Stimulated activated naive CD4-positive, alpha-beta T cell treated with Interleukin-2 at 50 U/mL for 16 hours (primary cell): Measurements from ENCODE around the gene OPCML.

Source experiments
- DNase-seq: peaks from one replicate; lab custom pipeline; 2025; lab: John Stamatoyannopoulos, UW

Gene OPCML

DNA sequence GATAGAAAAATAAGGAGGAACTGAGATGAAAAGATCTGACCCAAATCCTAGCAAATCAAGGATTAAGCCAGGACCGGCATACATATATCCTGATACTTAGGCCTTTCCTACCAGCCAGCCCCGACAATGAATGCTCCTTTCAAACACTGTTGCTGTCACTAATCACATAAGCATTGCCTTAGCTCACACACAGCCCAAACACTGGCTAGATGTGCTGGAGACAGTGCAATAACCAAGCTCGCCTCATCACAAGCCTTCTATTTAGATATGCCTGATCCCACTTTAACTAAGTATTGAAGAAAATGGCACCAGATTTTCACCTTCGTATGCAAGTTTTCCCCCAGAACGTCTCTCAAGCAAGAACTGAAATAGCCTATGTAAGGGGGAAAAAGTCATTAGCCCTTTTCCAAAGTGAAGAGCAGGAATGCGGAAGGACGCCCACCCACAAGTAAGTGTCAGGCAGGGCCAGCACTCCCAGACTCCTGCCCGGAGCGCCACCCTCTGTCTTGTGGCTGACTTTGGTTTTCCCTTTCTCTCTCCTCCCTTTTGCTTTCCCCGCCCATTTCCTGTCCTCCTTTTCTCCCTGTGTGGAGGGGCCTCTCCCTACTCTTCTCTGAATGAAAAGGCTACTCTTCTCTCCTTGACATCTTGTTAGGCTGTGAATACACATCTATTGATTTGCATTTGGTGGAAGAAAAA, 8.9 kb upstream of the OPCML start:
- DNase-seq: no peak

DNA sequence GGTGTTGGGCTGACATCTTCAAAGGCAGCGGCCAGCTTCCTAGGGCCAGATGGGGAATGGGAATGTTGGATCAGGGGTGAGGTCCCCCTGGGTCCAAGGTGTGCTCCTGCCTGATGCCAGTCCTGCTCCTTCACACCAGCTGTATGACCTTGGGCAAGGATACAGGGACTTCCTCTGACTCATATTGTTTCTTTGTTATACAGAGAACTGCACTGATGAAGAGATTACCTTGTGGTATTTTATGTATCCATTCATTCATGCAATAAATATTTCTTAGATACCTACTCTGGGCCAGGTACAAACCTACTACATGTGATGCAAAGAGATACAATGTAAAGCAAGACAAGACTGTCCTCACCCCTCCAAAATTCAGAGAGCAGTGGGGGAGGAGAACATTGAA, 3.9 kb upstream of the OPCML start:
- DNase-seq: no peak

DNA sequence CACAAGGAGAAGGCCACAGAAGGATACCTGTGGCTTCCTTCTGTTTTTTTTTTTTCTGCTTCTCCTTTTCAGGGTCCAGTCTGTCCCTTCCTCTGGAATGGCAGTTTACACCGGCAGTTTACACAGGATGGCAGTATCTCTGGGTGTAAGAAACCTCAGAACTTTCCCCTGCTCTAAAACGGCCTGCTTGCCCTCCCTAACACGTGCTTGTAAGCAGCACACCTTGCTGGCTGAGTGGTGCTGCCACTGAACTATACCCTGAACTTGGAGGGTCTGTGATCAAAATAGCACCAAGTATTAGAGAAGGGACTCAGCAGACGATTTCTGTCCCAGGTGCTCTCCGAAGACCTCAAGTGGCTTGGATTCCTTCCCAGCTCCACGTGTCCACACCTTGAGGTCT, 904 bp upstream of the OPCML start:
- no peak for DNase-seq

DNA sequence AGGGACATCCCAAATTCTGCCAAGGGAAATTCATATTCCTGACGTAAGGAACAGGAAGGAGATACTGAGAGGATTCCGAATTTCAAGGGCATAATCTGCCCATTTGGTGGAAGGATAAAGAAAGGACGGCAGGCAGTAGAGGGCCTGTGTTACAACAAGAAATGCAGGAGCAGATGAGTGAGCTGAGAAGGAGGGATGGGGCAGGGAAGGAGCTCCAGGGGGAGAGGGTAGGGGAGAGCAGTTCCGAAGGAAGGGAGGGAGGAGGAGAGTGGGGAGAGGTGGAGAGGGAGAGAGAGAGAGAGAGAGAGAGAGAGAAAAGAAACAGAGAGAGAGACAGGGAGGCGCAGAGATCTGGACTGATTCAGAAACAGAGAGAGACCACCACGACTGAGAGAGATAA, 843 bp downstream of the OPCML start:
- no peak for DNase-seq

DNA sequence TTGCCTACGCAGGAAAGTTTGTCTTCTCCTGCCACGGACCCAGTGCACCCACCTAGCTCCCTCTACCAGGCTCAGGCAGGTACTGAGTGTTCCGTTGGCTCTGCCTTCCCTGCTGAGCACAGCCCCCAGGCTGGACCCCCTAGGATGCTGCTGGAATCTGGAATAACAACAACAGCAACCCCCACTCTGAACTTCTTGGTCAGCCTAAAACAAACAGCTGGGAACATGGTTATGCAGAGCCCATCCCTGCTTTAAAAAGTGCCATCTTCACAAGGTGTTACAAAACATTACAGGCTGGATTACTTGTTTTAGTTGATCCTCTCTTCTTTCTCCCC, 1.8 kb downstream of the OPCML start:
- no peak for DNase-seq

DNA sequence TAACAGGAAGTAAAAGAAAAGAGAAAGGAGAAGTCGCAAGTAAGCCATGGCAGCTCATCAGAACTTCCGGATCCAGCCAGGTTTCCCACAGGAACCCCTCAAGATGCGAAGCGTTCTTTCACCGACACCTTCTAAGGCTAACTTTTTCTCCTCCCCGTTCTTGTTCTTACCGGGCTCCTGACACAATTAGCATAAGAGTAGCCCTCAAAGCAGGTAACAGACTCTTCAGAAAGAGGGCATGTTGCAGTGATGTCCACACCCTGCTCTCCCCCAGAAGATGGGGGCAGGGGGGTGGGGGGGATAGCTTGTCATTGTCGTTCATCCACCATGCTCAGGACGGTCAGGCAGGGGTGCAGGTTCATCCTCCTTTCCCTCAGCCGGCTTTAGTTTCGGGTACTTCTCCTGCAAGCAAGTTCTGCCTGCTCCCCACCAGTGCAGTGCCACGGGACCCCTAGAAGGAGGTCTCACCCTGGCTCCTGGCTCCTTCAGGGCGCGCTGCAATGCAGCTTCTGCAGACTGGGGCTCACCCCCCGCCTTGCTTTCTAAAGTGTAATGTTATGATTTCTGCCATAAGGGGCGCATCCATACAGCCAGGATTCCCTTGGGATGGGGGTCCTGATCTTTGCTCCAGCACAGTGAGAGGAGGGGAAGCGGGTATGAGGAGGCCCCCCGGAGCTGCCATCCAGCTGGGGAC, 2.3 kb downstream of the OPCML start:
- DNase-seq: no peak

DNA sequence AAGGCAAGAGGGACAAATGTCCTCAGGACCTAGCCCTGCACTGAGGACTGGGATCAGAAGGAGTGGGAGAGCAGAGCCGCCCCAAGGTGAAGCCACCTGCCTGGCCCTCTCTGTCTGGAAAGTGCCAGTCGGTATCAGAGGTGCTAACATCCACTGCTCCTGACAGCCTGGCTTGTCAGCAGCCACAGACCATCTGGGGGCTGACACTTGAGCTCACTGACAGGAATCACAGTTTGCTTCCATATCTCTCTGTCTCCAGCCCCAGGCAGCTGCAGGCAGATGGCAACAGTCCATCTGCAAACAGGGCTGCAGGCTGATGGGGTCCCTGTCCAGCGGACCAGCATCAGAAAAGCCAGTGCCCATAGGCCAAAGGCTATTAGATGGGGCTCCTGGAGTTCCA, 5.5 kb downstream of the OPCML start:
- no peak for DNase-seq

DNA sequence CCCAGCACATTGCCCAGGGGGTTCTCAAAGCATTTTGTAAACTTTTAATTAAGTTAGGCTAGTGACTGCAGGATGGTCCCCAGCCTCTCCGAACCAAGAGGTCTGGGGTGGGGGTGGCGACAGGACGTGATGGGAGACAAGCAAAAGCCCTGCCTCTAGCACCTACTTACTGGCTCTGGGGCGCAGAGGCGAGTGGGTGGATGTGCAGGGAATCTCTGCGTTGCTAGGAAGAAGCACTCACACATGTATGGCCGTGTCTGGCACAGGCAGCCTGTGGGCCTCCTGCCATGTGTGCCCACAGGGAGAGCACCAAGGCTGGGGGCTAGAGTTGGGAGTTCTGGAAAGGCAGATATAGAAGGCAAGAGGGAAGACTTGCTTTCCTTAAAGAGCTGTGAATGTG, 6.3 kb downstream of the OPCML start:
- no peak for DNase-seq

DNA sequence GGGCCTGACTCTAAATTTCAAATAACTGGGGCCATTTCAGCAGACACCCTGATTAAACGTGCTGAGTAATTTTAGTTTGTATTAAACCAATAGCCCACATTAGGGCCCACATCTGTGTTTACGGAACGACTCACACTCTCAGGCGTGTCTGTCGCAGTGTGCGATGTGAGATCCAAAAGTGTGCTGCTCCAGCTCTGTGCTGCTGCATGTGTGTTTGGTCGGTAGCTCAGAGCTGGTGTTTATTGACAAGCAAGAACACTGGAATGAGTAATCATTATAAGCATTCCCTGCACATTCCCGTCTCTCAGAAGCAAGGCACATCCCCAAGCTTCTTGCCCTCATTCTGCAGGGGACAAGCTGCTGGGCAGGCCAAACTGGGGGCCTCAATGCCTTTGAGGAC, 7.8 kb downstream of the OPCML start:
- no peak for DNase-seq

DNA sequence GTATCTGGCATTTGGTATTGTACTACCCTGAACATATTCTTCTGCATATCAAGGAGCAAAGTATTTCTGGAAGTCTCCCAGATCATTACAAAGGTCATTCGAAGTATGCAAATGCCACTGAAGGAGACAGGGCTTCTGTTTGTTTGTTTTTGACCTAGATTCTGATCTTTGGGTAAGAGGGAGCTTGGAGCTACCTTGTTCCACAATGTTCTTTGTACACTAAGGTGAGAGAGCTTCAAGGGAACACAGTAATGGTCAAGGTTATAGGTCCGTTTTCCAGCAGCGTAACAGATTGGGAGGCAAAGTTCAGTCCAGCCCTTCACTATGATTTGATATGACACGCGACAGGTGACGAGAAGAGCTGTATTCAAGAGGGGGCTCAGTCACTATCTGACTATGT, 10.0 kb downstream of the OPCML start:
- no peak for DNase-seq

DNA sequence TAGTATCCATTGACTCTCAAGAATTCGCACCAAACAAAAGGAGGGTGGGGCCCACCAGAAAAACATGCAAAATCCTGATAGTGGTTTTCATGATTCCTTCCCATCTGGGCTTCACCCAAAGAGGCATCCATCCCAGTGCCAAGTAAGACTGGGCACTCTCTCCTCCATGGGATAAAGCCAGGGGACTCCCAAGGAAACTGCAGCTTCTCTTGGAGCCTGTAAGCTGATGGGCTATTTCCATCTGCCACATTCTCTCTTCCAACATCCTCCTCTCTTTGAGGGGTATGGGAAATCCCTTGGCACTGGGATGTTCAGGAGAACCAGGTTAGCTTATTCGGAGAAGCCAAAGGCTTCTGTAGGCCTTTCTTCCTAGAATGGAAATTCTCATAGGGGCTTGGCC, 10.8 kb downstream of the OPCML start:
- no peak for DNase-seq

DNA sequence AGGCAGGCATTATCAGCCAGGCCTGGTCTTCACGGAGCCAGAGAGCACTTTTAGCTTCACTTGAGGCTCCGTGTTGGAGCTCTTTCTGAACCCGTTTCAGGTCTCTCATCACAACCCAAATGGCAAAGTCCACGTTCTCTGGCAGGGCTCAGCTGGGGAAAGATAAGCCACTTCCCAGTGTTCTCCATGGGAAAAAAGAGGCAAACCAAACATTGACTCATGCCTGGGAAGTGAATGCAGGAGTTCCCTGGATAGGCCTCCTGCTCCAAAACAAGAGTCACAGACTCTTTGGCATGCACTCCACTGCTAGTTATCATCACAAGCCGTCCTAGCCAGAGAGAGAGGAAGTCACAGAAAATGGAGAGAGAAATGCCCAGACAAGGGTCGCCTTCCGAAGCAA, 11.6 kb downstream of the OPCML start:
- no peak for DNase-seq

DNA sequence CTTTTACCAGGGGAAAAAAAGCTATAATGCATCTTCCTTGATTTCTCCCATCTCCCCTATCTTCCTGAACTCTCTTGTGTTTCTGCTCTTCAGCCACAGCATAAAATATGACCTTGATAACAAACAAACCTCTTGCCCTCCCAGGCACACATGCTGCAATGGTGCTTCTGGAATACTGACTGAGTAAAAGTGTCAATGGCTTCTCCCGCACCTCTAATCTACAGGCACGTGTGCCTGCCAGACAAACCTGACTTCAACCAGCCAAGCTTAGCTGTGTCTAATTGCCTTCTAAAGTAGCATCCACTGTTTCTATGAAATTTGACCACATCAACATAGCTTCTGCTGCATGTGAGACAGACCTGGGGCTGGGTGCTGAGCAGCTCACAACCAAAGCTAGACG, 12.7 kb downstream of the OPCML start:
- no peak for DNase-seq

DNA sequence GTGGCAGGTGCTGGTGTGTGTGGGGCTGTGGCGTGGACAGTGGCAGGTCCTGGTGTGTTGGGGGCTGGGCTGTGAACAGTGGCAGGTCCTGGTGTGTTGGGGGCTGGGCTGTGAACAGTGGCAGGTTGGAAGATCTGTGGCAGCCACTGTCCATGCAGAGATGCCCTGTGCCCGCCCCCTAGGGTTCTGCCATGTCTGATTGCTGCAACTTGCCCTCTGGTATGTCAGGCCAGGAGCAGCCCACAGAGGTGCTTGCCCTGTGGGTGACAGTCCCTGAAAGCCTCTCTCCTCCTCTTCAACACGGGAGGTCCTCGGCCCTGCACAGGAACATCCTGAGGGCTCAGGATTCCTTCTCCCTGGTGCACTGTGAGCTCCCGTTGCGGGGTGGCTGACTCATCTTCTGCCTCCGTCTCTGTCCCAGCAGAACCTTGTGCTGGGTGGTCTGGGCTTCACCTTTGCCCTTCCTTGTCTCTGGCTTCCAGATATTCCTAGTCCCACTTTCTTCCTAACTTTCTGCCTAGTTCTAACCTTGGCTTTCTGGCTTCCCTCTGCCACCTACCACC, 13.5 kb downstream of the OPCML start:
- no peak for DNase-seq

DNA sequence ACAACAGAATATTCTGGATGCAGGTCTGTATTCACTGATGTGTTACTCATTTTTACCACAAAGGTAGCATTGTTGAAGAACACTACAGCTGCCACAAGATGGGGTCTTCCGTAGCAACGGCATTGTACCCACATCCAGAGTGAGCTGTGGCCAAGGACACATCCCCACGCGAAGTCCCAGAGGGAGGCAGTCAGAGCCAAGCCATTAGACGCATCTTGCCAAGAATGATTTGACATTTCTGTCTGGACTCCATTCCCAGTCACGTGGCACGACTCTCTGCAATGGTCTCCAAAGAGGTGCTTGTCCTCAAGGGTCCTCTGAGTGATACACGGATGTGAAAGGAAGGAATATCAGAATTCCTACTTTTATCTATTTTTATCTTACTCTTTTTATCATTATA, 15.5 kb downstream of the OPCML start:
- no peak for DNase-seq

DNA sequence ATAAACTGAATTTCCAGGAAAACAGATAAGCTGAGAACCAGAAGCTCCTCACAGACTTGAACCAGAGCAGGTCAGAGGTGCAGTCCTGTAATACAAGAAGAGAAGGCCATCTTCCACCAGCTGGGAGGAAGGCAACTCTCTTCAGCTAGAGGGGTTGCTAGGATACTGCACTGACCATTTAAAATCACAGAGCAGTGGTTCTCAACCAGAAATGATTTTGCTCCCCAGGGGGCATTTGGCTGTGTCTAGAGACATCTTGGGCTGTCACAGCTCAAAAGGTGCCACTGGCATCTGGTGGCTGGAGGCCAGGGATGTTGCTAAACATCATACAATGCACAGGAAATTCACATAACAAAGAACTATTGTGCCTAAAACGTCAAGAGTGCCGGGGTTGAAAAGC, 17.2 kb downstream of the OPCML start:
- DNase-seq: no peak

DNA sequence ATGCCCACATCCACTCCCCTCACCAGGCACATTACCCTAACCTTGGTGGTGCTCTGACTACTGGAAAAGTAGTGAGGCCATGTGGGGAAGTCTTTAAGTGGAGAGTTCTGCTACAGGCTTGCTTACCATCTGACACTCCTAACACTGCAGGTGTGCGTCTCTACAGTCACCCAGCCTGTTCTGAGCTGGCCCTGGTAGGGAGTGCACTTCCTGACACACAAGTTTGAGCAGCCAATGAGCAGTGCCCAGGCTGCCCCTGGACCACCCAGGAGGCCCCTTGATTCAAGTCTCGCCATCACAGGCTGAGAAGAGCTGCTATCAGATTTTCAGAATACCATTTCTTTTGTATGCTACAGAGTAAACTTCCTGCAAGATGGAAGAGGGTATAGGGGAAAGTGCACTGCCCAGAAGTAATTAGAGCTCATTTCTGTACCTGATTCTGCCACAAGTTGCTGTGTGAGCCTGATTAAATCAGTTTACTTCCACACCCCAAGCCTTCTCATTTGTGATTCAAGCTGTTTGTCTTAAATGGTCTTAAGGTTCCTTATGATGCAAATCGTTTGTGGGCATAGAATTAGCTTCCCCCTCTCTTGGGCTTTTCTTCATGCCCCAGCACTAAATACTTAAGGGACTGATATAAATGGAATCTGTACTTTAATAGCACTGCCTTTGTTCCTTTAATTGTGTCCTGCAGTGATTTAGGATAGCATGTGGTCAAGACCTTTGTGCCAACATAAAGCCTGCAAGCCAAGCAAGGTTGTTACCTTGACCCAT, 22.2 kb downstream of the OPCML start:
- DNase-seq: no peak

DNA sequence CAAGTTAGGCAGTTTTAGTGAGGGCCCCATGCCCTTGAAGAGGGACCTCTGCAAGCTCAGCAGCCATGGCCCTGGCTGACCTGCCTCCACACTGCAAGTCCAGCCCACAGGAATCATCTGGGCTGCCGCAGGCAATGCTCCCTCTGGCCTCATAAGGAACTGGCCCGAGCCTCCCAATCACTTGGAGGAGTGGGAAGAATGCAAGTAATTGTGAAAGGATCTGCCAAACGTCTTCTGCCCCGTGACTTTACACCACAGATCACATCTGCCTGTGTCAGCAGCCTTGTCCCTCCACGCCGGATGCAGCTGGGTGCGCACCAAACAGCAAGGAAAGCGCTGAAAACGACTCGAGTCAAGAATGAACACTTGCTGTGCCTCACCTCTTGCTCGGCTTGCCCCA, 23.8 kb downstream of the OPCML start:
- DNase-seq: no peak

DNA sequence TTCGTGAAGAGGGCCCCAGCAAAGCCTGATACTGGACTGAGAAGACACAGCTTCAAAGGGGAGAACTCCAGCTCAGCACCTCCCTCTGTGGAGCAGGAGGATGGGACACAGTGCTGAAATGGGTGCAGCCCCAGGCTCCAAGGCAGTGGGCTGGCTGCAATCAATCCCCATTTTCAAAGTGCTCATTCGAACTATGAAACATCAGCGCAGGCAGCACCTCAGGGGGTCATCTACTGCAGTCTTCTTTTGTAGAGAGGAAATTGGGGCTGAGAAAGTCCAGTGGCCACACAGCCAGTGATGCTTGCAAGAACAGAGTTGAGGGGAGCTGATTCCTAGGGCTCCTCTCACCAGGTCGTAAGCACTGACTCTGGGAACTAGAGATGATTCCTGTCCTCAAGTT, 25.1 kb downstream of the OPCML start:
- DNase-seq: no peak

DNA sequence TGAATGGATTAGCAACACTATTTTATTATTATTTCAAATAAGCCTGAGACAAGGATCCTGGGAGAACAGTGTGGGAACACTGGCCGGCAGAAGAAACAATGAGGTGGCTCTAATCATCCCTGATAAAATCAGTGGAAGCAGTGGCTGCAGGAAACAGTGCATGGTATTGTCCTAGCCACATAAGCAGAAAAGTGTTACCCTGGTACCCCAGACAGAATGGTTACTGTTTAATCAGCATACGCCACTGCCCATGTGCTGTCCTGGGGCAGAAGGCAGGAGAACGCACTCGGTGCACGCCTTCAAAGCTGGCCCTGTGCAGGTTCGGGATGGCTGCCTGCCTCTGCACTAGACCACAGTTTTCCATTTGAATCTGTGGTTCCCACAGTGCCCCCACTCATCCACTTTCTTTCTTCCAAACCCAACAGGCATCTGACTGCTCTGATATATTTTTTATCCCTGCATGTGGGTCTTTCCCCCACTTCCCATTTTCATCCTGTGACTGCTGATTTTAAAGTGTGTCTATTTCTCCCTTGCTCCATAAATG, 25.7 kb downstream of the OPCML start:
- no peak for DNase-seq

DNA sequence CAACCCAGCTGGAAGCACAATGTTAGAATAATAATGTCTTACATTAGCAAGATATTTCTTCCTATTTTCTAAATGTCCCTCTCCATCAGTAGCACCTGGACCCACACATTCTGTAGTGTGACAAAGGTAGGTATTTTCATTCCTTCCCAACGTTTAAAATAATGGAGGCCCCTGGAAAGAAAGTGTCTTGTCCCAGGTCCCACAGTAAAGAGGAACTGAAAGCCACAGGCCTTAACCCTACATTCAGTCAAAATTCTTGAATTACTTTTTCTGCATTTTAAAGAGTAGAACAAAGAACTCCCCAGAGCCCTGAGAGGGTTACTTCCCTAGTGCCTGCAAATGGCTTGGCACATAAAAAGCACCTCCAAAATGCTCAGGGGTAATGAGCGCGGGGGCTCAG, 26.3 kb downstream of the OPCML start:
- DNase-seq: no peak

DNA sequence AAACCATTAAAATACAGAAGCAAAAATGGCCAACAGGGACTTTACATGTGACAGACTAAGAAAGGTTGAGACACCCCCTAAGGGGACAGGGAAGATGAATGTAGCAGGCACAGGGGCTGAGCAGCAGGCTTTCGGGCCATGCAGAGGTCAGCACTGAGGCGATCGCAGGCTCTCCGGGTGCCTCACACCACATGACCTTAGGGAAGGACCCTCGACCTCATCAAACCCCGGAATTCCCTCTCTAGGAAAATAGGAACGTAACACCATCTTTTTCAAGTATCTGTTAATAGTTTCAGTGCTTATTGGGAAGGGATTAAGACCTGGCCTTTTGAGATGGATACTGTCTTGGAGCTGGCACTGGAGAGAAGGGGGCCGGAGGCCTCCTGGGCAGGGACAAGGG, 27.4 kb downstream of the OPCML start:
- DNase-seq: no peak

DNA sequence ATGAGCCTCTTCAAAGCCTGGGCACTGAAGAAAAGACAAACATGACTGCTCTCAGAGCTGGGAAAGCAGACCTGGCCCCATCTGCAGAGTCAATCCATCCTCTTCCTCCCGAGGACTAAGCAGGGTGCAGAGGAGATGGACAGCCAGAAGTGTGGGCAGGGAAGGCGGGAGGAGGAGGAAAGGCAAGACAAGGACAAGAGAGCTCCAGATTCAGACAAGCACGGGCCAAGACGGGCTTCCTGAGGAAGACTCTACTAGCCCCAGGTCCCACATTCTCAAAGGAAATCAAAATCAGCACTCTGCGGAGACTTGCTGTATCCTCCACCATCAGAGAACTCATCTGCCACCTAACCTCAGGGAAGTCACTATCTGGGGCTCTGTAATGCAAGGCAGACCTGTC, 28.5 kb downstream of the OPCML start:
- DNase-seq: no peak
